ENCODE results near the gene PTPN22. TPM values are rescaled to one million over a fixed set of nuclear protein-coding genes. Genes with fewer than 3 reads are reported as not detected.

The PTPN22 gene
- total RNA-seq: 0.82 TPM

GRCh38 chr1:113871597-113872113, at the start of gene PTPN22:
Gene PTPN22 (minus strand): TSS chr1:113871712.
- FAIRE-seq (no peak), DNase-seq (ENCODE audit: low spot score in 2 of 2) (no peak)

- FAIRE-seq: no peak
- no peak for DNase-seq (ENCODE audit: low spot score in 2 of 2)
These were observed 46.7 kb upstream of the PTPN22 start for GRCh38 chr1:113918243-113918642.

DNA sequence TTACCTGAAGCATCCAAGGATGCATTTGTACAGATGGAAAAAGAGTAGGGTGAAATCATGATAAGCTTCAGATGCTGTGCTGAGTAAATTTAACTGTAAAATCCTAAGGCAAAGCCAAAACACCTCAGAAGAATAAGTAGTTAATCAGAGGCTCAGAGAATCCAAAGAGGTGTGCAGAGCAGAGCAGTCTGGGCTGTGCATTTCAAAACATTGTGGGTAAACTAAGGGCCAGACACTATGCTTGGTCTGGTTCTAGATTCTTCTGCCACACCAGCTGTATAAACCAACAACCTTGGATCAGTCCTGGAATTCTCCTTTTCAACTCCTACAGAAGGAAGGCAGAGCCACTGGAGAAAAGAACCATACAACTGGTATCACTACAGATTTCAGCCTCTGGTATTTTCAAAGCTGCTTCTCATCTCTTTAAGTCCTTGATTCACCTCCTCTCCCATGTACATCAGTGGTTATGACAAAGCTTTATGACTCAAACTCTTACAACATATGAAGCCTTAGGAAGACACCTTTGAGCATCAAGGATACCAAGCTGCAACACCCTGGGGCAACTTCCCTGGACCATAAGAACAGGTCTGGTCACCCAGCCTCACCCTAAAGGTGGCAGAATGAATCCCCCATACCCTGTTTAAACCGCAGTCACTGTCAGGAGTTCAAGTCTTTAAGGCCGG, 46.0 kb upstream of the PTPN22 start:
- FAIRE-seq: no peak
- no peak for DNase-seq (ENCODE audit: low spot score in 2 of 2)

DNA sequence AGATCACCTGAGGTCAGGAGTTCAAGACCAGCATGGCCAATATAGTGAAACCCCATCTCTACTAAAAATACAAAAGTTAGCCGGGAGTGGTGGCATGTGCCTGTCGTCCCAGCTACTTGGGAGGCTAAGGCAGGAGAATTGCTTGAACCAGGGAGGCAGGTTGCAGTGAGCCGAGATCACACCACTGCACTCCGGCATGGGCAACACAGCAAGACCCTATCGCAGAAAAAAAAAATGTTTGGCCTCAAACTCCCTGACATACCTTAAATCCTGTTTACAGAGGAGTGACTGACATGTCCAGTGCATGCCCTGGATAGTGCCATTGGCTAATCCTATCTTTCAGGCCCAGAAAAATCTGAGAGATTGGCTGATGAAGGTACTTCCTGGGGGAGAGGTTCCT, 45.5 kb upstream of the PTPN22 start:
- FAIRE-seq (no peak), DNase-seq (ENCODE audit: low spot score in 2 of 2) (no peak)

GRCh38 chr1:113913887-113914664, 42.6 kb upstream of the PTPN22 start:
- DNase-seq (ENCODE audit: low spot score in 2 of 2) (no peak), FAIRE-seq (no peak)

- FAIRE-seq (no peak), DNase-seq (ENCODE audit: low spot score in 2 of 2) (no peak)
These were observed 41.8 kb upstream of the PTPN22 start for GRCh38 chr1:113913312-113913668.

GRCh38 chr1:113912594-113913311, 41.2 kb upstream of the PTPN22 start:
- DNase-seq (ENCODE audit: low spot score in 2 of 2) (no peak), FAIRE-seq (no peak)

DNA sequence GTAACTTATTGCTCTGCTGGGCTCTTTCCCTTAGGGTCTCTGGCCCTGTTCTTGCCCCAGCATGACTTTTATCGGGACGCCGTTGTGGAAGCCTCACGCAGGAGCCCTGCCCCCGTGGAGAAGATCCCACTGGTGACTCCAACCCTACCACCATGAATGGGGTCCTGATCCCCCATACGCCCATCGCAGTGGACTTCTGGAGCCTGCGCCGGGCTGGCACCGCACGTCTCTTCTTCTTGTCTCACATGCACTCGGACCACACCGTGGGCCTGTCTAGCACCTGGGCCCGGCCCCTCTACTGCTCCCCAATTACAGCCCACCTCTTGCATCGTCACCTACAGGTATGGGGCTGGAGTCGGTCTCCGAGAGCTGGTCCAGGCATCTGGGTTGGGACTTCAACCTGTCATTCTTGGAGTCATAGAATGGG, 33.9 kb upstream of the PTPN22 start:
- FAIRE-seq (no peak), DNase-seq (ENCODE audit: low spot score in 2 of 2) (no peak)

DNA sequence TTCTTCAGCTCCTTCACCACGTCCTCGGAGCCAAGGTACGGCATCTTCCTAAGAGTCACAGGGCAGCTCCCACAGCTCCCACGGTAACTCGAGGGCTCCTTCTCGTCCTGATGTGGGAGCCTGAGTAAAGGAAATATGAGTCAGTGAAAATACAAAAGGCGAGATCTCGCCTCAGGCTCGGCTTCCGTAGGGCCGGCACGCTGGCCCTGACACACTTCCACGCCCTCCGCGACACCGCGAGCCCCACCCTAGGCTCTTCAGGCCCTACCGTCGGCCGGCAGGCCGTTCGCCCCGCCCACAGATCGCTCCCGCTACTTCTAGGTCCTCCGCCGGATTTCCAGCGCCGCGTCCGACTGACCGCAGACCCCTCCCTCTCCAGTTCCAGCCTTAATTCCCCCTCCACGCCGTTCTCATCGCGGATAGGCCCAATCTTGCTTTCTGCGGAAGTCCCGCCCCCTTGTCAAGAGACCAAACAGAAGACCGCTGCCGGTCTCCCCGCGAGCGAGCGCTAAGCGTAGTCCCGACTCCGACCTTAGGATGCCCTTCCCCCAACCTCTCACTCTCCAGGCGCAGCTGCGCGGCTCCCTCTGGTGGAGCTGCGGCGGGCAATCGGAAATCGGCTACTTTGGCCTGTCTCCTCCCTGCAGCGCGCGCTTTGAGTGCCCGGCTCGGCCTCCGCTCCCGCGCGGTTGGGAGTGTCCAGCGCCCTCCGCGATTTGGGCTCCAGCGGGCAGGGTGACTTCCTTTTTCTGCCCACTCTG, 33.3 kb upstream of the PTPN22 start, which contains the start of the genes AP4B1 and DCLRE1B:
Gene AP4B1 (minus strand): TSS at position 126 of the 761 bp plus-strand sequence. CDS start 82 bp downstream, at position 44.
Gene DCLRE1B (plus strand): TSS at position 653 of the 761 bp plus-strand sequence. CDS start 261 bp downstream, outside the sequence.
- FAIRE-seq (no peak), DNase-seq (ENCODE audit: low spot score in 2 of 2) (peak; percentile 86 to 97)

- FAIRE-seq (no peak), DNase-seq (ENCODE audit: low spot score in 2 of 2) (no peak)
These were observed 32.8 kb upstream of the PTPN22 start for GRCh38 chr1:113904293-113904673.

- DNase-seq (ENCODE audit: low spot score in 2 of 2) (no peak), FAIRE-seq (no peak)
These were observed 32.2 kb upstream of the PTPN22 start for GRCh38 chr1:113903501-113904292.

- FAIRE-seq: no peak
These were observed 29.7 kb upstream of the PTPN22 start for GRCh38 chr1:113901191-113901590.

GRCh38 chr1:113899111-113899510, 27.6 kb upstream of the PTPN22 start:
- FAIRE-seq (no peak), DNase-seq (ENCODE audit: low spot score in 2 of 2) (no peak)

More at GRCh38 chr1:113901191-113901590, 29.7 kb upstream of the PTPN22 start:
- no peak for DNase-seq (ENCODE audit: low spot score in 2 of 2)

GRCh38 chr1:113898241-113898814, 26.8 kb upstream of the PTPN22 start:
- FAIRE-seq: no peak
- DNase-seq (ENCODE audit: low spot score in 2 of 2): no peak

GRCh38 chr1:113895961-113896360, 24.4 kb upstream of the PTPN22 start:
- DNase-seq (ENCODE audit: low spot score in 2 of 2): no peak
- FAIRE-seq: no peak

DNA sequence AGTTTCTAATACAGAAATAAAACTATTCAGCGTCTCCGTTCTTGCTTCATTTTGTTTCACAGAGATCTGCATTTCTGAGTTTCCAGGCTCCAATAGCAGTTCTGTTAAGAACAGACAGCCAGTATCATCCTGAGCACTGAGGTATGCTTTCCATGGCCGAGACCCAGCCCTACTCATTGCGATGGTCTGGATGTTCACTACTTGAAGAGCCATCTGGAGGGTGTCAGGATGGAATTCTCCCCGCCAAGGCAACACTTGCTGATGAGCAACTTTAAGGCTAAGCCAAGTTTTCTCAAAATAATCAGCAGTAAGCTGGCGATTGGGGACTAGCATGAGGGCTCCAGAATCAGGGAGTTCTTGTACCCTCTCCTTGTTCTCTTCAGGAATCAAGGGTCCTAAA, 23.6 kb upstream of the PTPN22 start:
- DNase-seq (ENCODE audit: low spot score in 2 of 2) (no peak), FAIRE-seq (no peak)

DNA sequence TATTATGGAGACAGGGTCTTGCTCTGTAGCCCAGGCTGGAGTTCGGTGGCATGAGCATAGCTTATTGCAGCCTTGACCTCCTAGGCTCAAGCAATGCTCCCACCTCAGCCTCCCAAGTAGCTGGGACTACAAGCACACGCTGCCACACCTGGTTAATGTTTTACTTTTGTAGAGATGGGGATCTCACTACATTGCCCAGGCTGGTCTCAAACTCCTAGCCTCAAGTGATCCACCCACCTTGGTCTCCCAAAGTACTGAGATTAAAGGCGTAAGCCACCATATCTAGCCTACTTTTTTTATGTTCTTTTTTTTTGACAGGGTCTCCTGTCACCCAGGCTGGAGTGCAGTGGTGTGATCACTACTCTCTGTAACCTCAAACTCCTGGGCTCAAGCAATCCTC, 21.8 kb upstream of the PTPN22 start:
- no peak for FAIRE-seq
- no peak for DNase-seq (ENCODE audit: low spot score in 2 of 2)

DNA sequence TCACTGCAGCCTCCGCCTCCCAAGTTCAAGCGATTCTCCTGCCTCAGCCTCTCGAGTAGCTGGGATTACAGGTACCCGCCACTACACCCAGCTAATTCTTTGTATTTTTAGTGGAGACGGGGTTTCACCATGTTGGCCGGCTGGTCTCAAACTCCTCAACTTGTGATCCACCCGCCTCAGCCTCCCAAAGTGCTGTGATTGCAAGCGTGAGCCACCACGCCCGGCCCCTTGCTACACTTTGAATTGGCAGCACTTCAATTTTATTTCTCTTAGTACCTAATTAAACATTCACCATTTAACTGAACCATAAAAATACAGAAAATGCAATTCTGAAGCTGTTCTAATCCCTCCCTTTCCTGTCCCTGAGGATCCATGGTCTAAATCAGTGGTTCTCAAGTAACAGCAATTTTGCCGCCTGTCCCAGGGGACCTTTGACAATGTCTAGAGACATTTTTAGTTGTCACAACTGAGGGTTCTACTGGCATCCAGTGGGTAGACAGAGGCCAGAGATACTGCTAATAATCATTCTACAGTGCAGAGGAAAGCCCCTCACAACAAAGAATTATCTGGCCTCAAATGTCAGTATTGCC, 20.2 kb upstream of the PTPN22 start:
- FAIRE-seq (no peak), DNase-seq (ENCODE audit: low spot score in 2 of 2) (no peak)

DNA sequence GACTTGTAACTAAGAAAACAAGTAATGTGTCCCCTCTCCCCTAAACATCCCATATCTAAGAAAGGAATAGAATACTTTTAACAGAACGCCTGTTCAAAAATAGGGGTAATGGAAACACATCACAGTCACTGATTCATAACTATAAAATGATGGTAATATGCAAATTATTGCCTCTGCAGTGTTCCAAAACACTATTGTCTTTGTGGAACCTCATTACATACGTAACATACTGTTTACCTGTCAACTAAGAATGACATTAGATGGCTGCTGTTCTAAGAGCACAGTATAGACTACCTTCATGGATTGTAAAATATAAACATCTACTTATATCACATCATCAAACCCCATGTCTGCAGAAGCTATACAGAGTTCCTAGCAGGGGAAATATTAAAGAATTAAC, 19.3 kb upstream of the PTPN22 start:
- no peak for FAIRE-seq
- no peak for DNase-seq (ENCODE audit: low spot score in 2 of 2)
